HEK293T (cell line): ENCODE data around the gene FAM163B.

Experiments used
- ARNT ChIP-seq: fragments of 450-650 bp; IDR thresholded peaks from 2 replicates; pipeline ENCODE4 v1.6.1; 2017; ENCODE audit warnings: mild to moderate bottlenecking
- BHLHE40 ChIP-seq: fragments of 450-650 bp; IDR thresholded peaks from 2 replicates; pipeline ENCODE4 v1.6.1; 2016; ENCODE audit warnings: mild to moderate bottlenecking, moderate library complexity, borderline replicate concordance
- ELF4 ChIP-seq: fragments of 450-650 bp; IDR thresholded peaks from 2 replicates; pipeline ENCODE4 v1.6.1; 2017; ENCODE audit warnings: antibody characterized with exemption
- FOXA1 ChIP-seq: fragments of 450-650 bp; IDR thresholded peaks from 2 replicates; pipeline ENCODE4 v1.6.1; 2016; ENCODE audit warnings: mild to moderate bottlenecking
- FOXM1 ChIP-seq: fragments of 450-650 bp; IDR thresholded peaks from 2 replicates; pipeline ENCODE4 v1.6.1; 2017; ENCODE audit warnings: mild to moderate bottlenecking, borderline replicate concordance
- LEF1 ChIP-seq: fragments of 450-650 bp; IDR thresholded peaks from 2 replicates; pipeline ENCODE4 v1.6.1; 2017; ENCODE audit warnings: mild to moderate bottlenecking, borderline replicate concordance
- NFRKB ChIP-seq: fragments of 450-650 bp; IDR thresholded peaks from 2 replicates; pipeline ENCODE4 v1.6.1; 2016; ENCODE audit warnings: mild to moderate bottlenecking, moderate library complexity
- SP1 ChIP-seq: fragments of 450-650 bp; IDR thresholded peaks from 2 replicates; pipeline ENCODE4 v1.6.1; 2017
- SUZ12 ChIP-seq: fragments of 450-650 bp; IDR thresholded peaks from 2 replicates; pipeline ENCODE4 v1.6.1; 2016; ENCODE audit warnings: mild to moderate bottlenecking
- TARDBP ChIP-seq: fragments of 450-650 bp; IDR thresholded peaks from 2 replicates; pipeline ENCODE4 v1.6.1; 2016
- ZNF384 ChIP-seq: fragments of 450-650 bp; IDR thresholded peaks from 2 replicates; pipeline ENCODE4 v1.6.1; 2016

GRCh38 chr9:133656211-133657119 lies 47.3 kb upstream of the FAM163B start:
- TF ChIP-seq SP1, result no peak
- no peak for TF ChIP-seq ZNF384
- TF ChIP-seq SUZ12, result no peak
- no peak for TF ChIP-seq ARNT
- no peak for TF ChIP-seq FOXM1
- no peak for TF ChIP-seq TARDBP
- TF ChIP-seq LEF1, result no peak
- no peak for TF ChIP-seq BHLHE40
- no peak for TF ChIP-seq NFRKB
- TF ChIP-seq ELF4, result no peak
- no peak for TF ChIP-seq FOXA1
